GM20000 (cell line): ENCODE results near the gene IFNL2.
"Not testable (repeated sequence)": the region's sequence is repeated elsewhere in the genome, so short reads cannot be mapped to it uniquely, and the experiment has no call there.

ENCODE experiments used
- DNase-seq: peaks from one replicate; pipeline ENCODE4 v3.0.0; 2012; ENCODE audit warnings: low spot score
- TF ChIP-seq, protein P1 (sequence below): IDR thresholded peaks from 2 replicates; pipeline ENCODE4 v1.5.1; 2012; ENCODE audit warnings: mild to moderate bottlenecking, control low read depth; ENCODE audit errors: extremely low read depth, missing control alignments

Gene IFNL2

GRCh38 chr19:39261704-39262103 is 6.5 kb upstream of the IFNL2 start:
- DNase-seq = no peak
- TF ChIP-seq, protein P1, sequence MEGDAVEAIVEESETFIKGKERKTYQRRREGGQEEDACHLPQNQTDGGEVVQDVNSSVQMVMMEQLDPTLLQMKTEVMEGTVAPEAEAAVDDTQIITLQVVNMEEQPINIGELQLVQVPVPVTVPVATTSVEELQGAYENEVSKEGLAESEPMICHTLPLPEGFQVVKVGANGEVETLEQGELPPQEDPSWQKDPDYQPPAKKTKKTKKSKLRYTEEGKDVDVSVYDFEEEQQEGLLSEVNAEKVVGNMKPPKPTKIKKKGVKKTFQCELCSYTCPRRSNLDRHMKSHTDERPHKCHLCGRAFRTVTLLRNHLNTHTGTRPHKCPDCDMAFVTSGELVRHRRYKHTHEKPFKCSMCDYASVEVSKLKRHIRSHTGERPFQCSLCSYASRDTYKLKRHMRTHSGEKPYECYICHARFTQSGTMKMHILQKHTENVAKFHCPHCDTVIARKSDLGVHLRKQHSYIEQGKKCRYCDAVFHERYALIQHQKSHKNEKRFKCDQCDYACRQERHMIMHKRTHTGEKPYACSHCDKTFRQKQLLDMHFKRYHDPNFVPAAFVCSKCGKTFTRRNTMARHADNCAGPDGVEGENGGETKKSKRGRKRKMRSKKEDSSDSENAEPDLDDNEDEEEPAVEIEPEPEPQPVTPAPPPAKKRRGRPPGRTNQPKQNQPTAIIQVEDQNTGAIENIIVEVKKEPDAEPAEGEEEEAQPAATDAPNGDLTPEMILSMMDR = no peak

DNA sequence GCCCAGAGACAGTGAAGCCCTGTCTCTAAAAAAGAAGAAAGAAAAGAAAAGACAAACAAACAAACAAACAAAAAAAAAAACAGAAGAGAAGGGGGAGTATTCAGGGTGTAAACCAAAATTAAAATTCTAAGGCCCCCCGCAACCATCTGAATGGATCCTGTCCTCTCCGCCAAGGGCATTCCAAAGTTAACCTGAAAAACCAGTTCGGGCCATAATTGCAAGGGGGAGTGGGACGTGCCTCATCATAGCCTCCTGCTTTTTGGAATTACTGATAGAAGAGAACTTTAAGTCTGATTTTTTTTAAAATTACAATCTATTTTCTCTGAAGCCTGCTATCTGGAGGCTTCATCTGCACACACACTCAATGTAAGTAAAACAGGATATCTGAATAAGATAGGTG is 5.7 kb upstream of the IFNL2 start:
- DNase-seq = no peak
- TF ChIP-seq, protein P1 = no peak

- no peak for DNase-seq
Observed at GRCh38 chr19:39263912-39264305, 4.3 kb upstream of the IFNL2 start.

GRCh38 chr19:39264306-39265290 is 3.6 kb upstream of the IFNL2 start:
- TF ChIP-seq, protein P1 = no peak
- no peak for DNase-seq

More at GRCh38 chr19:39263912-39264305, 4.3 kb upstream of the IFNL2 start:
- TF ChIP-seq, protein P1 = no peak

DNA sequence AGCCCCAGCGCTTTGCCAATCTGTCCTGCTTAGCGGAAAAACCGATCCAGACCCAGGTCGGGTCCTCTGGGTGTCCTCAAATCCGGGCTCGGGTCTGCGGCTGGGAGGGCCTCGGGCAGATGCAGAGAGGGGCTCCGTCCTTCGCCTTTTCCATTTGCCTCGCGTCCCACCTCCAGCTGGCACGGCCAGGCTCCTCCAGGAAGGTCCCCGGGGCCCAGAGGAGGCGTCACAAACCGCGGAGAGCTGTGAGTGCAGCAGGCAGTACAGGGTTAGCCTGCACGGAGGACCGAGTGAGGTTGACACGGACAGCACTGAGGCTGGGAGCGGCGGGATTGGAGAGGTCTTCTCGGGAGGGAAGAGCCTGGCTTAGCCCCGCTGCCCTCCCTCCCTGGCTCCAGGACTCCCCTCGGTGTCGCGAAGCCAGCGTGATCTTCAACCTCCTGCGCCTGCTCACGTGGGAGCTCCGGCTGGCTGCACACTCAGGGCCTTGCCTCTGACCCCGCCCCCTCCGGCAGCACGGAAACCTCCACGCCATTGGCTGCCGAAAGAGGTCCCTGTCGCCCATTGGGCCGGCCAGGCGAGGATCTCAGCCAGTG is 2.8 kb upstream of the IFNL2 start:
- no peak for DNase-seq

DNA sequence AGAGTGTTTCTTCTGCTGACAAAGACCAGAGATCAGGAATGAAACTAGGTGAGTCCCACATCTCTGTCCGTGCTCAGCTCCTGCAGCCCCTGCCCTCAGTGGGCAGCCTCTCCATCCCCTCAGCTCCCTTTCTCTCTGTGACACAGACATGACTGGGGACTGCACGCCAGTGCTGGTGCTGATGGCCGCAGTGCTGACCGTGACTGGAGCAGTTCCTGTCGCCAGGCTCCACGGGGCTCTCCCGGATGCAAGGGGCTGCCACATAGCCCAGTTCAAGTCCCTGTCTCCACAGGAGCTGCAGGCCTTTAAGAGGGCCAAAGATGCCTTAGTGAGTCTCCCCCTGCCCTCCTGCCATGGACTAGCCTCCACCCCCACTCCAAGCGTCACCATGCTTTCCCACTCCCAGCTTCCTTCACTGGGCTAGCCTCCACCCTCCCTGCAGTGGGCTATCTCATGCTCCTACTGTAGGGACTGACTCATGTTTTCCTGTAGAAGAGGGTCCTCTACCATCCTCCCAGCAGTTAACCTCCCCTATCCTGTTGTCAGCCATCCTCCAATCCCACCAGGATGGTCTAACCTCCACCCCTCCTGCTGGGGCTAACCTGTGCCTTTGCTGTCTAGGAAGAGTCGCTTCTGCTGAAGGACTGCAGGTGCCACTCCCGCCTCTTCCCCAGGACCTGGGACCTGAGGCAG is 481 bp downstream of the IFNL2 start:
- not testable (repeated sequence) for DNase-seq

More for the DNA sequence above, 2.8 kb upstream of the IFNL2 start:
- TF ChIP-seq, protein P1 = no peak

GRCh38 chr19:39269369-39269768 is 1.2 kb downstream of the IFNL2 start:
- not testable (repeated sequence) for DNase-seq
